CD1c-positive myeloid dendritic cell (primary cell): ENCODE data around the gene RGS9.
A peak's percentile ranks its signal among the peaks of the same experiment; 100 is the strongest.
"Not testable (repeated sequence)": the region's sequence is repeated elsewhere in the genome, so short reads cannot be mapped to it uniquely, and the experiment has no call there.

Source experiments
- DNase-seq: peaks from one replicate; pipeline ENCODE4 v3.0.0-alpha.2; 2016; ENCODE audit errors: extremely low spot score

The RGS9 gene

DNA sequence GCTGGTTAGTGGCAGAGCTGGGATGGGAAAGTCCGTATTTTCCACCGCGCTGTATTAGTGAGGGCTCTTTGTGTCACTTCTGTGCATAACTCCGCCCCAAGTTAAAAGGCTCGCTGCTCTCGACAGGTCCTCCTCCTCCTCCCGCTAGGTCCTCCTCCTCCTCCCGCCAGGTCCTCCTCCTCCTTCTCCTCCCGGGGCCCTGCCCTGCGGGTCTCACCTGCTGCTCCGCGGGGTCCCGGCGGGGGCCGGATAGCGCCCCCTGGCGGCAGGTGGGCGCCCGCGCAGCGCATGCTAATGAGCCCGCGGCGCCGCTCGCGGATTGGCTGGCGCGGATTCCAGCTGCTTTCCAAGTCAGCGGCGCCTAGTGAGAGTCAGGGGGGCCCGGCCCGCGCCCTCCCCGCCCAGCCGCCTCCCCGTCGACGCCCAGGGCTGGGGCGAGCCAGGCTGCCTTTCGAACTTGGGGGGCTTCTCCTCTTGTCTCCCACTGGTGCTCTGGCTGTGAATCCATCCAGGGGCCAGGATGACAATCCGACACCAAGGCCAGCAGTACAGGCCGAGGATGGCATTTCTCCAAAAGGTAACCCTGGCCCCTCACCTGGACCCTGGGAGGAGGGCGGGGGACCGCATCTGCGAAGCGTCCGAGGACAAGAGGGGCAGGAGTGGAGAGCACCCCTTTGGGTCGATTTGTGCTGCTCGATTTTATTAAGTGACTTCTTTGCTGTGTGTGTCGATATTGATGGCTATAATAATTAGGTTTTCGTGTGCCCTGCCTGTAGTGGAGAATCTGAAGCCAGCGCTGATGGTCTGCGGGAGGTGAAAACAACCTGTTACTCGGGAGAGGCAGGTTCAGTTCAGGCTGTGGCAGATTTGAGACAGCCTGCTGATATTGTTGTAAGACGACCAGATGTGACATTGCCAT lies at the start of gene RGS9:
Gene RGS9 (plus strand): TSS at position 350 of the 919 bp plus-strand sequence. CDS start 171 bp downstream, at position 521.
- DNase-seq = peak; percentile 90

- DNase-seq = no peak
Observed at GRCh38 chr17:65088621-65089360, 48.4 kb upstream of the RGS9 start.

GRCh38 chr17:65092262-65092661 lies 44.9 kb upstream of the RGS9 start:
- DNase-seq = no peak

DNA sequence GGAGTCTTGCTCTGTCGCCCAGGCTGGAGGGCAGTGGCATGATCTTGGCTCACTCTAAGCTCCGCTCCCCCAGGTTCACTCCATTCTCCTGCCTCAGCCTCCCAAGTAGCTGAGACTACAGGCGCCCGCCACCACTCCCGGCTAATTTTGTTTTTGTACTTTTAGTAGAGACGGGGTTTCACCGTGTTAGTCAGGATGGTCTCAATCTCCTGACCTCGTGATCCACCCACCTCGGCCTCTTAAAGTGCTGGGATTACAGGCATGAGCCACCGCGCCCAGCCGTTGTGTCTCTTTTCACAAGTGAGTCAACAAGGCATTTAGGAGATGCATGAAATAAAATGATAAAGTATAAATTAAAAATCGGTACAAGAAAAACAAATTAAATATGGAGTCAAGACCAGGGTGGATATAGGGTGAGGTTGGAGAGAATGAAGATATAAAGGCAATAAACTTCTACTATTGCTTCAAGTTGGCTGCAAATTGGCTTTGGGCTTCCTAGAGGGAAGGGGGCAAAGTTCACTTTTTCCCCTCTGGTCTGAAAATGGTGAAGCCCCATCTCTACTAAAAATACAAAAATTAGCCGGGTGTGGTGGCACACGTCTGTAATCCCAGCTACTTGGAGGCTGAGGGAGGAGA lies 44.3 kb upstream of the RGS9 start:
- not testable (repeated sequence) for DNase-seq

DNA sequence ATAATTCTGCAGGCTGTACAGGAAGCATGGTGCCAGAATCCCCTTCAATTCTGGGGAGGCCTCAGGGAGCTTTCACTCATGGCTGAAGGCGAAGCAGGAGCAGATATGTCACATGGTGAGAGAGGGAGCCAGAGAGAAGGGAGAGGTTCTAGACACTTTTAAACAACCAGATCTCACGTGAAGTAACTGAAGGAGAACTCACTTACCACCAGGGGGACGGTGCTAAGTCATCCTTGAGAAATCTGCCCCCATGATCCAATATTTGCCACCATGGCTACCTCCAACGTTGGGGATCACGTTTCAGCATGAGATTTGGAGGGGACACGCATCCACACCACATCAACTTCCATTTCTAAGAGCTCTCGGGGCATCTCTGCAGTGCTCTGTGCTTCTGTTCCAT lies 43.2 kb upstream of the RGS9 start:
- no peak for DNase-seq

GRCh38 chr17:65095465-65095864 lies 41.7 kb upstream of the RGS9 start:
- no peak for DNase-seq

DNA sequence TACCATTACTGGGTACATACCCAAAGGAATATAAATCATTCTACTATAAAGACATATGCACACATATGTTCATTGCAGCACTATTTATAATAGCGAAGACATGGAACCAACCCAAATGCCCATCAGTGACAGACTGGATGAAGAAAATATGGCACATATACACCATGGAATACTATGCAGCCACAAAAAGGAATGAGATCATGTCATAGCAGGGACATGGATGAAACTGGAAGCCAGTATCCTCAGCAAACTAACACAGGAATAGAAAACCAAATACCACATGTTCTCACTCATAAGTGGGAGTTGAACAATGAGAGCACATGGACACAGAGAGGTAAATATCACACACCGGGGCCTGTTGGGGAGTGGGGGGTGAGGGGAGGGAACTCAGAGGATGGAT lies 40.8 kb upstream of the RGS9 start:
- not testable (repeated sequence) for DNase-seq

GRCh38 chr17:65097110-65097509 lies 40.1 kb upstream of the RGS9 start:
- no peak for DNase-seq

GRCh38 chr17:65099475-65099874 lies 37.7 kb upstream of the RGS9 start:
- DNase-seq = no peak

DNA sequence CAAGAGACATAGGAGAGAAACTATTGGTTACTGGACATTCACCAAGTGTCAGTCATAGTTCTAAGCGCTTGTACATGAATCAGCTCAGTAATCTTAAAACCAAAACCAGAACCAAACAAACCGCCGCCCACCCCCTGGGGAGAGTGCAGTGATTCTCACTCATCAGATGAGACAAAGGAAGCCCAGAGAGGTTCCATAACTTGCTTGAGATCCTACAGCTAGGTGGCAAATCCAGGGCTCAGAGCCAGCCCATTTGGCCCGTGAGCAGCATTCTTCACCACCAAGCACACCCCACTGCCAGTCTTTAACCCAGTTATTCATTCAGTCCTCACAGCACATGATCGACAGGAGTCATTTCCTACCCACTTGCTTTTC lies 37.2 kb upstream of the RGS9 start:
- DNase-seq = peak; percentile 80

DNA sequence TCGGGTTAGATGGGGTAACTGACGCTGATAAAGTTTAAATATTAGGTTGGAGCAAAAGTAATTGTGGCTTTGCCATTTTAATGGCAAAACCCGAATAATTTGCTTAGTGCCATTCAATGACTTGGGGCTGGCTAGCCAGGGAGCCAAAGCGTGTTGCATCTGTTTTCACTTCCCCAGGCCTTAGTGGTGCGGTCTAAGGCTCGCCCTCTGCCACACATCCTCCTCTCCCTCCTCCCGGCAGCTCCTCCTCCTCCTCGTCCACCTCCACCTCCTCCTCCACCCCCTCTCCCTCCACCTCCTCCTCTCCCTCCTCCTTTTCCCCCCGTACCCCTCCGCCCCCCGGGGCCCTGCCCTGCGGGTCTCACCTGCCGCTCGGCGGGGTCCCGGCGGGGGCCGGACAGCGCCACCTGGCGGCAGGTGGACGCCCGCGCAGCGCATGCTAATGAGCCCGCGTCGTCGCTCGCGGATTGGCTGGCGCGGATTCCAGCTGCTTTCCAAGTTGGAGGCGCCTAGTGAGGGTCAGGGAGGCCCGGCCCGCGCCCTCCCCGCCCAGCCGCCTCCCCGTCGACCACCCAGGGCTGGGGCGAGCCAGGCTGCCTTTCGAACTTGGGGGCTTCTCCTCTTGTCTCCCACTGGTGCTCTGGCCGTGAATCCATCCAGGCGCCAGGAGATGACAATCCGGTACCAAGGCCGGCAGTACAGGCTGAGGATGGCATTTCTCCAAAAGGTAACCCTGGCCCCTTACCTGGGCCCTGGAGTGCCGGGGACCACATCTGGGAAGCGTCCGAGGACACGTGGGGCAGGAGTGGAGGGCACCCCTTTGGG lies 36.6 kb upstream of the RGS9 start:
- DNase-seq = peak; percentile 92

DNA sequence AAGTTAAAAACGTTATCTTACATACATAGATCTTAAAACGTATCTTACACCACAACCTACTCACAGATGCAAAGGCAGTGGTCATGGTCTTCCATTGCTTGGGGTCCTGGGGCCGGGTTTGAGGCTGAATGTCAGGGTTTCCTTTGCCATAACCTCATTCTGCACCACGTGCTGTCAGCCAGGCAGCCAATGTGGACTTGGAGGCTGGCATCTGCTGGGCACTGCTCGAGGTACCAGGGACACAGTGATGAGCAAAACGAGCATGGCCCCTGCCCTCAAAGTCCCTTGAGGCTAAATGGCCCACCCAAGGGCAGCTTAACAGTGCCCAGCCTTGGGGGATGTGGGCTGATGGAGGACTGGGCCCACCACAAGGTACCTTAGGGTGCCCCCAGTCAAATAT lies 35.8 kb upstream of the RGS9 start:
- DNase-seq = no peak

GRCh38 chr17:65102235-65102634 lies 34.9 kb upstream of the RGS9 start:
- no peak for DNase-seq

GRCh38 chr17:65102788-65103187 lies 34.4 kb upstream of the RGS9 start:
- no peak for DNase-seq

DNA sequence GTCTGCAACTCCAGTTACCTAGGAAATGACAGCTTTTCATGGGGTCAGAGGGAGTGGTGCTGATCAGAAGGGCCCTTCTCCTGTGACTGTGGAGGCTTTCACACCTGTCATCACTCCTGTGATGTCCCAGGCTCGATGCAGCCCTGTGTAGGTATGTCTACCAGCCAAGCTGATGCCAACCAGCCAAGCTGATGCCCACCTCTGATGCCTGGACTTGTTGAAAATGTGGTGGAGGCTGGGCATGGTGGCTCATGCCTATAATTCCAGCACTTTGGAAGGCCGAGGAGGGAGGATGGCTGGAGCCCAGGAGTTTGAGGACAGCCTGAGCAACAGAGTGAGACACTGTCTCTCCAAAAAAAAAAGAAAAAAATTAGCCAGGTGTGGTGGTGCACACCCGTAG lies 33.7 kb upstream of the RGS9 start:
- DNase-seq = no peak

GRCh38 chr17:65103896-65104295 lies 33.3 kb upstream of the RGS9 start:
- no peak for DNase-seq

DNA sequence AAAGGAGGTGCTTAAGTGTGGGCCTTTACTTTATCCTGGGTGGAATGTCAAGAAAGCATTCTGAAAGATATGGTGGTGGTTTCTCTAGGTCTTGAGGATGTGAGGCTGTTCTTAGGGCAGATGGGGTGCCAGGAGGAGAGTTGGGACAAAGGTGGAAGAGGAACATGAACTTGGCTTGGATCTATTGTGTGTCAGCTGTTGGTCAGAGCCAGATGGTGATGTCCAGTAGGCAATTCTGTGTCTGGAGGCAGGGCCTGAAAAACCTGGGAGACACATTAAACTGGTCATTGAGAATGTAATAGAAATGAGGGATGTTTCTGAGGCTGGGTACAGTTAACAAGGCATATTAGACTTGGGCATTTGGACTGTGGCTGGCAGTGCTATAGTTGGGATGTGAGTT lies 32.6 kb upstream of the RGS9 start:
- no peak for DNase-seq

- no peak for DNase-seq
Observed at GRCh38 chr17:65104973-65105372, 32.2 kb upstream of the RGS9 start.

- no peak for DNase-seq
Observed at GRCh38 chr17:65108152-65108551, 29.0 kb upstream of the RGS9 start.

- no peak for DNase-seq
Observed at GRCh38 chr17:65109543-65109942, 27.6 kb upstream of the RGS9 start.

DNA sequence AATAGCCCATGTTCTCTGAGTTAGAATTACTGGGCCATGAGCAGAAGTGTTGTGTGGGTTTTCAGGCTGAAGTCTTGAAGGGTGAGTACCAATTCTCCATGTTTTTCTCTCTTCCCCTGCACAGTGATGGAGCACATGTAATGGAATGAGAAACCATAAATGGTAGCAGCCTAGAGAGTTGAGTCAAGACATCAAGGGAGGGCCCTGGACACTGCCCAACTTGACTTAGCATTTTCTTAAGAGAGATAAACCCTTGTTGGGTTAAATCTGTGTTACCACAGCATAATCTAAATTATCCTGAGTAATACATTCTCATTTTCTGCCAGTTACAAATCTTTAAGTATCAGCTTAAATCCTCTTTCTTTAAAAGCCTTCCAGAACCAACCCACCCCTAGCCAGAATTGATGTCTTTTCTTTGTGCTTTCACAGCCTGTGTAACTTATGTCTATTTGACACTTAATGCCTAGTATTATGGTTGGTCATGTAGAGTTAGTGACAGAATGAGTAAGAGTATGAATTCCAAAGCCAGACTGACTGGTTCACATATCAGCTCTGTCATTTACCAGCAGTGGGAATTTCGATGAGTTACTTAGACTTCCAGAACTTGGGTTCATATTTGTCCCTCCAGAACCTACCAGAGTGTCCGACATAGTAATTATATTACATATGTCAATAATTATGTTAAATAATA lies 27.0 kb upstream of the RGS9 start:
- DNase-seq = no peak
